MM.1S (cell line): Measurements from ENCODE around the gene ABCA13.

Source experiments
- DNase-seq: peaks from one replicate; pipeline ENCODE4 v3.0.0-alpha.2; 2015
- H2AFZ ChIP-seq: fragments of 300-600 bp; sonication (generic); 2 replicates; pipeline ENCODE4 v1.6.0; 2016; ENCODE audit warnings: antibody characterized with exemption, low read length
- H3F3A ChIP-seq: fragments of 300-600 bp; sonication (generic); 2 replicates; pipeline ENCODE4 v1.6.1; 2016; ENCODE audit warnings: mild to moderate bottlenecking, antibody characterized with exemption, low read length, moderate library complexity, mixed read lengths; ENCODE audit not compliant: insufficient read depth
- H3K27ac ChIP-seq: fragments of 300-600 bp; sonication (generic); 2 replicates; pipeline ENCODE4 v1.5.1; 2016; ENCODE audit warnings: mild to moderate bottlenecking, low read length
- H3K27me3 ChIP-seq: fragments of 300-600 bp; sonication (generic); replicated peaks from 2 replicates; pipeline ENCODE4 v1.6.0; 2016; ENCODE audit warnings: low read length; ENCODE audit not compliant: insufficient read depth
- H3K36me3 ChIP-seq: fragments of 300-600 bp; sonication (generic); replicated peaks from 2 replicates; pipeline ENCODE4 v1.6.1; 2016; ENCODE audit warnings: mild to moderate bottlenecking, low read length, mixed read lengths; ENCODE audit not compliant: insufficient read depth
- H3K4me1 ChIP-seq: fragments of 300-600 bp; sonication (generic); 2 replicates; pipeline ENCODE4 v1.6.1; 2016; ENCODE audit warnings: low read length, mixed read lengths
- H3K4me2 ChIP-seq: fragments of 300-600 bp; sonication (generic); 2 replicates; pipeline ENCODE4 v1.6.0; 2016; ENCODE audit warnings: low read depth, low read length
- H3K4me3 ChIP-seq: fragments of 300-600 bp; sonication (generic); 2 replicates; pipeline ENCODE4 v1.5.1; 2016; ENCODE audit warnings: low read length, mixed read lengths
- H3K79me2 ChIP-seq: fragments of 300-600 bp; sonication (generic); 2 replicates; pipeline ENCODE4 v1.6.1; 2016; ENCODE audit warnings: mixed run types, low read length, mixed read lengths
- H3K9ac ChIP-seq: fragments of 300-600 bp; sonication (generic); 2 replicates; pipeline ENCODE4 v1.6.1; 2016; ENCODE audit warnings: low read length, mixed read lengths
- H3K9me2 ChIP-seq: fragments of 300-600 bp; sonication (generic); replicated peaks from 2 replicates; pipeline ENCODE4 v1.6.1; 2016; ENCODE audit warnings: mild to moderate bottlenecking, low read length, mixed read lengths; ENCODE audit not compliant: insufficient read depth
- H3K9me3 ChIP-seq: fragments of 300-600 bp; sonication (generic); replicated peaks from 2 replicates; pipeline ENCODE4 v1.6.1; 2016; ENCODE audit warnings: mild to moderate bottlenecking, low read length, mixed read lengths; ENCODE audit not compliant: insufficient read depth
- H4K20me1 ChIP-seq: fragments of 300-600 bp; sonication (generic); 2 replicates; pipeline ENCODE4 v1.6.1; 2016; ENCODE audit warnings: mild to moderate bottlenecking, low read length, moderate library complexity, mixed read lengths; ENCODE audit not compliant: insufficient read depth
- EZH2 ChIP-seq: fragments of 300-600 bp; sonication (generic); optimal IDR thresholded peaks from 2 replicates; pipeline ENCODE3; 2017; ENCODE audit warnings: low read depth, mild to moderate bottlenecking, antibody characterized with exemption, low read length, mixed read lengths
- EZH2phosphoT487 ChIP-seq: fragments of 300-600 bp; sonication (generic); IDR thresholded peaks from 2 replicates; pipeline ENCODE4 v1.6.1; 2018; ENCODE audit warnings: antibody characterized with exemption, low read length
- TF ChIP-seq, protein P1 (sequence below): fragments of 300-600 bp; sonication (generic); IDR thresholded peaks from 2 replicates; pipeline ENCODE4 v1.5.1; 2016; ENCODE audit warnings: antibody characterized with exemption, low read length, mixed read lengths

ABCA13 gene

DNA sequence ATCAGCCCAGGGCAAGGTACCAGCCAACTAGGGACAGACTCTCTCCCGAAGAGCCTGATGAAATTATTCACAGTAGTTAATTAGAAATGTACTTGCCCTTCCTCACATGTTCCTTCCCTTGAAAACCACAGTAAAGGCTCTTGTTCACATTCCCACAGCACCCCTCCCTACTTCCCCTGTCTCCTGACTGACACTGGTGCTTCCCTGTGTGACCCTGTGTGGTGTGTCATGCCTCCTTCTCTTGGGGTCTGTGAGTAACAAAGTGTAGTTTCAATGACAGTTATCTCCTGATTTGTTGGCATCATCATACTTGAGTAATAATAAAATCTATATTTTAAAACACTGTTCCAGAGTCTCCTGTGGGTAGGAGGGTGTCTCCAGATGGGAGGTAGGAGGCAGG, 209.7 kb downstream of the ABCA13 start:
- H3K36me3 ChIP-seq, result no peaks in the 10 kb centered on the region
- TF ChIP-seq, protein P1, sequence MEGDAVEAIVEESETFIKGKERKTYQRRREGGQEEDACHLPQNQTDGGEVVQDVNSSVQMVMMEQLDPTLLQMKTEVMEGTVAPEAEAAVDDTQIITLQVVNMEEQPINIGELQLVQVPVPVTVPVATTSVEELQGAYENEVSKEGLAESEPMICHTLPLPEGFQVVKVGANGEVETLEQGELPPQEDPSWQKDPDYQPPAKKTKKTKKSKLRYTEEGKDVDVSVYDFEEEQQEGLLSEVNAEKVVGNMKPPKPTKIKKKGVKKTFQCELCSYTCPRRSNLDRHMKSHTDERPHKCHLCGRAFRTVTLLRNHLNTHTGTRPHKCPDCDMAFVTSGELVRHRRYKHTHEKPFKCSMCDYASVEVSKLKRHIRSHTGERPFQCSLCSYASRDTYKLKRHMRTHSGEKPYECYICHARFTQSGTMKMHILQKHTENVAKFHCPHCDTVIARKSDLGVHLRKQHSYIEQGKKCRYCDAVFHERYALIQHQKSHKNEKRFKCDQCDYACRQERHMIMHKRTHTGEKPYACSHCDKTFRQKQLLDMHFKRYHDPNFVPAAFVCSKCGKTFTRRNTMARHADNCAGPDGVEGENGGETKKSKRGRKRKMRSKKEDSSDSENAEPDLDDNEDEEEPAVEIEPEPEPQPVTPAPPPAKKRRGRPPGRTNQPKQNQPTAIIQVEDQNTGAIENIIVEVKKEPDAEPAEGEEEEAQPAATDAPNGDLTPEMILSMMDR, result no peak
- TF ChIP-seq EZH2 (no peak), EZH2phosphoT487 (no peak)
- H3K27me3 ChIP-seq, result no peaks in the 10 kb centered on the region
- no peaks in the 10 kb centered on the region for H3K4me1 ChIP-seq
- no peak overlapping the region for H3K4me3 ChIP-seq
- no peaks in the 10 kb centered on the region for H3F3A ChIP-seq
- no peak for DNase-seq
- H3K9me3 ChIP-seq, result no peaks in the 10 kb centered on the region
- H3K9ac ChIP-seq, result no peak overlapping the region
- no peak overlapping the region for H3K4me2 ChIP-seq
- no peaks in the 10 kb centered on the region for H3K9me2 ChIP-seq
- H2AFZ ChIP-seq, result no peak overlapping the region
- H3K27ac ChIP-seq, result no peak overlapping the region
- H4K20me1 ChIP-seq, result no peaks in the 10 kb centered on the region
- H3K79me2 ChIP-seq, result no peaks in the 10 kb centered on the region

DNA sequence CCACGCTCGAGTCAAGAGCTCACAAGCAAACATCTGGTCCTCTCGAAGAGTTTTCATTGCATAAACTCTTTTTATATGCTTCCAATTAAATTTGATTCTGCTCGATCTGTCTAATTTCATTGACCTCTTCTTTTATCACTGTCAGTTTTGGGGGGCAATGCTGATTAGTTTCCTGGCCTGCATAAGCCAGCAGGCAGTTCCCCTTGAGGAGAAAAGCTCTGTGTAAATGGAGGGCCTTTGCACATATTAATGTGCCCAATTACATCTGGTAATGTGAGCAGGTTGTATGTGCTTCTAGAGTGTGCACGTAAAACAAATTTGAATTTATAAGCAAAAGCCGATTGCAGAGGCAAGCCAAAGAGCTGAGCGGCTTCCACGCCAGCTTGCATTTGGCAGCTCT, 210.3 kb downstream of the ABCA13 start:
- no peak overlapping the region for H2AFZ ChIP-seq
- no peak overlapping the region for H3K4me2 ChIP-seq
- no peaks in the 10 kb centered on the region for H3K36me3 ChIP-seq
- H3K27me3 ChIP-seq, result no peaks in the 10 kb centered on the region
- no peak overlapping the region for H3K4me3 ChIP-seq
- TF ChIP-seq EZH2 (no peak), EZH2phosphoT487 (no peak)
- TF ChIP-seq, protein P1, result no peak
- no peaks in the 10 kb centered on the region for H4K20me1 ChIP-seq
- H3K79me2 ChIP-seq, result no peaks in the 10 kb centered on the region
- H3K9me2 ChIP-seq, result no peaks in the 10 kb centered on the region
- no peaks in the 10 kb centered on the region for H3F3A ChIP-seq
- H3K27ac ChIP-seq, result no peak overlapping the region
- H3K9ac ChIP-seq, result no peak overlapping the region
- H3K9me3 ChIP-seq, result no peaks in the 10 kb centered on the region
- no peak for DNase-seq
- H3K4me1 ChIP-seq, result no peaks in the 10 kb centered on the region

DNA sequence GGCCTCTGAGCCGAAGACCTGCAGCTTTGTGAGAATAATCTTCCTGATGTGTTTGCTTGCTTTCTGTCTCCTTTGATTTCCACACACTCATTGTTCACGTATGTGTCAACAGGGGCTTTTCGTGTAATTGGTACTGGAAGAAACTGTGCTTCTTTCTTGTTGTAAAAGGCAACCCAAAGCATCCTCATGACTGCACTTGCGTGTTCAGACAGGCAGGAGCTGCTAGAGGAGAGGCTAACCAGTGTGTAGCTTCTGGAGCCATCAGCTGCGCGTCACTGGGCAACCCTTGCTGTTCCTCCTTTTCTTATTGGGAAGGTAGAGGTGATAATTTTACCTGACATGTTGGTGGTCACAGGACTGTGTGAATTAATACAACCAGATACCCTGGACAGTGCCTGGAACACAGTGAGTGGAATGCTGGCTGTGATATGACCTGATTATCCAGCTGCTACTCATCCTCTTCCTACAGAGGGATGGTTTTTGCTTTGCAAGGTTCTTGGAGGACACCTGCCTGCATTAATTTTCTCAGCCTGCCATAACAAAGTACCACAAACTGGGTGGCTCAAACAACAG, 213.0 kb downstream of the ABCA13 start:
- H3K4me2 ChIP-seq, result no peak overlapping the region

DNA sequence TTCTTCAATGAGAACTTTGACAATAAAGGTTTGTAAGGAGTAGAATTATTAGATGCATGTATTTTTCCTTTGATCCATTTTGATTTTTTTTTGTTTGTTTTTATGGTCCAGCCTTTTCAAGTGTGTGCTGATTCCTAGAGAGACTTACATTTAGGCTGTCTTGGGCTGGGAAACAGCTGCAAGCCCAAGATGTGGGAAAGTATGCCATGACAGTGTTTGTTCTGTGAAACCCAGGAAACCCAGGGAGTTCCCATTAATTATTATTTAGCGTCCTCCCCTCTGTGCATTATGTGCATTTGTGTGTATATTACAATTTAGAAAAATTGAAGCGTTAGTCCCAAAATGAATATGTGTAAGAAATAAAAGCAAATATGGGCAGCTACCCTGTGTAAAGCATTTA, 216.7 kb downstream of the ABCA13 start:
- Histone ChIP-seq H3K79me2 (no peaks in the 10 kb centered on the region), H3K9ac (no peak overlapping the region), H3K4me2 (no peak overlapping the region), H3K27me3 (no peaks in the 10 kb centered on the region), H2AFZ (no peak overlapping the region), H4K20me1 (no peaks in the 10 kb centered on the region), H3K4me1 (no peaks in the 10 kb centered on the region), H3K9me2 (no peaks in the 10 kb centered on the region), H3F3A (no peaks in the 10 kb centered on the region), H3K4me3 (no peak overlapping the region), H3K27ac (no peak overlapping the region), H3K36me3 (no peaks in the 10 kb centered on the region), H3K9me3 (no peaks in the 10 kb centered on the region)
- TF ChIP-seq, protein P1, result no peak
- TF ChIP-seq EZH2phosphoT487 (no peak), EZH2 (no peak)
- no peak for DNase-seq

More for the DNA sequence above, 213.0 kb downstream of the ABCA13 start:
- no peak for TF ChIP-seq EZH2phosphoT487
- Histone ChIP-seq H2AFZ (no peak overlapping the region), H4K20me1 (no peaks in the 10 kb centered on the region), H3K9me2 (no peaks in the 10 kb centered on the region), H3K27ac (no peak overlapping the region), H3K4me1 (no peaks in the 10 kb centered on the region), H3K36me3 (no peaks in the 10 kb centered on the region), H3K9ac (no peak overlapping the region), H3K79me2 (no peaks in the 10 kb centered on the region), H3F3A (no peaks in the 10 kb centered on the region), H3K27me3 (no peaks in the 10 kb centered on the region), H3K4me3 (no peak overlapping the region), H3K9me3 (no peaks in the 10 kb centered on the region)
- DNase-seq, result no peak
